ENCODE data around the gene WNT3A. TPM values are rescaled to one million over a fixed set of nuclear protein-coding genes. Genes with fewer than 3 reads are reported as not detected.

WNT3A gene
- total RNA-seq, 4 donors from 2014 or later = not detected

GRCh38 chr1:228039986-228040385 is 33.2 kb downstream of the WNT3A start:
- no peak for TF ChIP-seq CTCF (IDR thresholded peaks at IDR 0.05; ENCODE audit: low read depth)

- no peak for TF ChIP-seq CTCF (IDR thresholded peaks at IDR 0.05; ENCODE audit: low read depth)
Measured at GRCh38 chr1:228041316-228041715, 34.5 kb downstream of the WNT3A start.

DNA sequence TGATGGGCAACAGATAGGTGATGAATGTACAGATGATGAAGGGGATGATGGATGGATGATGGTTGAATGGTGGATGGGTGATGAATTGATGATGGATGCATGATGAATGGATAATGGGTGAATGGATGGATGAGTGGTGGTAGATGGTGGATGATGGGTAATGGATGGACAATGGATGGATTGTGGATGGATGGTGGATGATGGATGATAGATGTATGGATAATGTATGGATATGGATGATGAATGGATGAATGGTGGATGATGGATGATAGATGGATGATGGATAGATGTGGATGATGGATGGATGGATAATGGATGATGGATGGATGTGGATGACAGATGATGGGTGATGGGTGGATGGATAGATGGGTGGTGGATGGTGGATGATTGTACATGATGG is 35.7 kb downstream of the WNT3A start:
- TF ChIP-seq CTCF (IDR thresholded peaks at IDR 0.05; ENCODE audit: low read depth) = no peak

DNA sequence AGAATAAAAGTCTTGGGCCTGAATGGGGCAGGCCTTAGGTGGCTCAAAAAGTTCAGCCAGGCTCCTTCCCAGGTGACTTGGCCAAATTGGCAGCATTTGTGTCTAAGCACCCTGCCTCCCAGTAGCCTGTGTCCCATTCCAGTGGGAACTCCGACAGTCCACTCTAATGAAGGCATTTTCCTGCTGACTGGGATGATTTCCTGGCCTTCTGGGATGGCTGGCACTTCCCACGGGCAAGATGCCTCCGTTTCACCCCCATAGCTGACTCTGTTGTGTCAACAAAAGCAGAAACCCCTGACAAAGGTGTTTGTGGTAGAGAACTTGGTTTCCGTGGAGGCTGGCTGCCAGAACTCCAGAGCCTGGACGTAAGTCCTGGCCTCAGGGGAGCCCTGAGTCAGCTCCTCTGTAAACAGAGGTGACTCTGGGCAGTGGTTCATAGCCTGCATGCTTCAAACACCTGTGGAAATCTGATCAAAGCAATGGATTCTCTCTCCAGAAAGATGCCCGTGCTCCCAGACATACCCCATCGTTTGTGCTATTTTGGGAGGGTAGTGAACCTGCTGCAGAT is 36.6 kb downstream of the WNT3A start:
- no peak for TF ChIP-seq CTCF (IDR thresholded peaks at IDR 0.05; ENCODE audit: low read depth)

GRCh38 chr1:228044961-228045360 is 38.2 kb downstream of the WNT3A start:
- TF ChIP-seq CTCF (IDR thresholded peaks at IDR 0.05; ENCODE audit: low read depth) = no peak

DNA sequence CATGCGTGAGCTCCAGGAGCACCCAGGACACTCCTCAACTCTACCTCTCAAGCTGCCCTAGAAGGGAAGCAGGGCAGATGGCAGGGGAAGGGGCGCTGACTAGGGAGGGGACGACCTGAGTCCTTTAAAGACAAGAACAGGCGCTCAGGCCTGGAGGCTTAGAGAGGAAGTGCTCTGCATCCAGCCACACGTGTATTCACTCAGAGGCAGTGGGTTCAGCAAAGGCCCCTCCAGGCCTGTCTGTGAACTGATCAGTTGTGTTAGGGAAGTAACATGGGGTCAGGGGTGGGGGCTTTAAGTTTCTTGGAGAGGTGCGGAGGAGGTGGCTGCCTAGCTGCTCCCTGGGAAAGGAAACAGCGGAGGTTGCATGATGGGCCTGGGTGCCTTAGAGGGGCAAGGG is 38.6 kb downstream of the WNT3A start:
- TF ChIP-seq CTCF (IDR thresholded peaks at IDR 0.05; ENCODE audit: low read depth) = no peak

DNA sequence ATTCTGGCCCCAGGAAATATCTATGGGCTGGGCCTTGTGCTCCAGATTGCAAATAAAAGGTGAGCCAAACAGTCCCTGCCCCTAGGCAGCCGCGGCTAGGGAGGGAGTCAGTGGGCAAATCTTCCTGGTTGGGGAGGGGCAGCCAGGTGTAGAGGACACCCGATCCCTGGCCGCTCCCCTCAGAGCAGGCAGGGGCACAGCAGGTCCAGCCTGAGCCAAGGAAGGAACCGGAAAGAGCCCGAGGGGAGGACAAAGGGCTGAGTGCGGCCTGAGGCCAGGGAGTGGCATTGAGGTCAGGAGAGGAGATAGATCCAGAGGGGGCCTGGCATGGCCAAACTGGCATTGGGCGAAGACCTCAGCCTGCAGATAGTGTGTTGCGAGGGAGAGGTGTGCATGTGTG is 39.1 kb downstream of the WNT3A start:
- TF ChIP-seq CTCF (IDR thresholded peaks at IDR 0.05; ENCODE audit: low read depth) = no peak
